Hepatocyte (in vitro differentiated cells): ENCODE measurements around the gene NDUFB7. TPM values are rescaled to one million over a fixed set of nuclear protein-coding genes. Genes with fewer than 3 reads are reported as not detected.
"Not testable (repeated sequence)": the region's sequence is repeated elsewhere in the genome, so short reads cannot be mapped to it uniquely, and the experiment has no call there.

ENCODE experiments used
- DNase-seq: peaks from one replicate; pipeline ENCODE4 v3.0.0-alpha.2; 2016; ENCODE audit warnings: low spot score
- H2AFZ ChIP-seq: fragments of 200-600 bp; sonication (generic); 2 replicates; pipeline ENCODE4 v1.6.0; 2016; ENCODE audit warnings: antibody characterized with exemption, mild to moderate bottlenecking
- H3K27ac ChIP-seq: fragments of 200-600 bp; sonication (generic); 2 replicates; pipeline ENCODE4 v1.5.1; 2016; ENCODE audit warnings: mild to moderate bottlenecking
- H3K27me3 ChIP-seq: fragments of 200-600 bp; sonication (generic); 2 replicates; pipeline ENCODE4 v1.6.1; 2016
- H3K36me3 ChIP-seq: fragments of 200-600 bp; sonication (generic); replicated peaks from 2 replicates; pipeline ENCODE4 v1.5.1; 2016; ENCODE audit warnings: low read depth; ENCODE audit not compliant: insufficient read depth
- H3K4me1 ChIP-seq: fragments of 200-600 bp; sonication (generic); 2 replicates; pipeline ENCODE4 v1.5.1; 2016; ENCODE audit warnings: mild to moderate bottlenecking, moderate library complexity; ENCODE audit not compliant: insufficient read depth
- H3K4me2 ChIP-seq: fragments of 200-600 bp; sonication (generic); 2 replicates; pipeline ENCODE4 v1.6.0; 2016
- H3K4me3 ChIP-seq: fragments of 200-600 bp; sonication (generic); 2 replicates; pipeline ENCODE4 v1.5.1; 2016; ENCODE audit warnings: mild to moderate bottlenecking
- H3K79me2 ChIP-seq: fragments of 200-600 bp; sonication (generic); 2 replicates; pipeline ENCODE4 v1.6.0; 2017; ENCODE audit warnings: mild to moderate bottlenecking
- H3K9me2 ChIP-seq: fragments of 200-600 bp; sonication (generic); replicated peaks from 2 replicates; pipeline ENCODE4 v1.6.0; 2017; ENCODE audit warnings: mild to moderate bottlenecking; ENCODE audit not compliant: insufficient read depth
- H3K9me3 ChIP-seq: fragments of 200-600 bp; sonication (generic); 2 replicates; pipeline ENCODE4 v1.5.1; 2016; ENCODE audit warnings: low read depth, mild to moderate bottlenecking
- H4K20me1 ChIP-seq: fragments of 200-600 bp; sonication (generic); 2 replicates; pipeline ENCODE4 v1.6.0; 2016; ENCODE audit warnings: mild to moderate bottlenecking; ENCODE audit not compliant: insufficient read depth, poor library complexity, severe bottlenecking
- CTCF ChIP-seq: fragments of 200-600 bp; sonication (generic); IDR thresholded peaks from 2 replicates; pipeline ENCODE4 v1.5.1; 2016; ENCODE audit warnings: antibody characterized with exemption, mild to moderate bottlenecking; ENCODE audit not compliant: poor library complexity
- EZH2 ChIP-seq: fragments of 200-600 bp; sonication (generic); IDR thresholded peaks from 2 replicates; pipeline ENCODE4 v1.6.1; 2016; ENCODE audit warnings: antibody characterized with exemption, mild to moderate bottlenecking, borderline replicate concordance
- EZH2phosphoT487 ChIP-seq: fragments of 200-600 bp; sonication (generic); IDR thresholded peaks from one replicate; pipeline ENCODE4 v1.6.1; 2018; ENCODE audit warnings: antibody characterized with exemption, mild to moderate bottlenecking, low read depth, moderate library complexity; ENCODE audit not compliant: unreplicated experiment, severe bottlenecking
- WGBS: methylation state at CpG from one replicate; pipeline ENCODE4 v1.1.6; 2016; ENCODE audit warnings: low lambda C conversion rate; ENCODE audit errors: missing lambda C conversion rate; 5-methylcytosine and 5-hydroxymethylcytosine counted together
- polyA plus RNA-seq: library from polyadenylated mRNA; unstranded; fragments of >200 nt; fragmentation: Nextera tagmentation; extraction: Ambion mirVana; gene quantifications from 2 replicates; pipeline ENCODE4 v1.2.1, GENCODE V29; 2016
- total RNA-seq: library from RNA; depleted of rRNA; stranded (reverse); fragments of >200 nt; gene quantifications from 2 replicates; pipeline ENCODE4 v1.2.3, GENCODE V29; 2014

NDUFB7 gene
- total and polyA plus RNA-seq, 2 experiments from 2014 or later = 201 to 354 TPM

GRCh38 chr19:14599548-14600147 is 27.8 kb upstream of the NDUFB7 start:
- Histone ChIP-seq H3K4me1 (no peaks in the 10 kb centered on the region), H3K27ac (no peak overlapping the region), H3K9me2 (no peaks in the 10 kb centered on the region), H3K79me2 (no peaks in the 10 kb centered on the region), H2AFZ (no peak overlapping the region), H3K4me2 (no peak overlapping the region), H3K4me3 (no peak overlapping the region), H3K9me3 (no peaks in the 10 kb centered on the region), H4K20me1 (no peaks in the 10 kb centered on the region), H3K36me3 (no peaks in the 10 kb centered on the region), H3K27me3 (no peaks in the 10 kb centered on the region)
- DNase-seq = no peak
- TF ChIP-seq CTCF (no peak), EZH2phosphoT487 (no peak), EZH2 (no peak)
- 80% methylated on average over 8 of the region's 8 CpGs for WGBS

- no peaks in the 10 kb centered on the region for H3K4me1 ChIP-seq
- no peaks in the 10 kb centered on the region for H4K20me1 ChIP-seq
- no peak overlapping the region for H3K4me3 ChIP-seq
- TF ChIP-seq EZH2phosphoT487 (no peak), CTCF (no peak), EZH2 (no peak)
- no peak overlapping the region for H2AFZ ChIP-seq
- no peaks in the 10 kb centered on the region for H3K27me3 ChIP-seq
- H3K4me2 ChIP-seq = no peak overlapping the region
- no peak for DNase-seq
- no peaks in the 10 kb centered on the region for H3K36me3 ChIP-seq
- H3K79me2 ChIP-seq = no peaks in the 10 kb centered on the region
- 68% methylated on average over 3 of the region's 3 CpGs for WGBS
- no peaks in the 10 kb centered on the region for H3K9me2 ChIP-seq
- no peaks in the 10 kb centered on the region for H3K9me3 ChIP-seq
- H3K27ac ChIP-seq = no peak overlapping the region
These were observed 23.7 kb upstream of the NDUFB7 start for GRCh38 chr19:14595558-14595957.

- not testable (repeated sequence) for H3K27ac ChIP-seq, H3K4me2 ChIP-seq, H3K9me3 ChIP-seq, H4K20me1 ChIP-seq, H3K36me3 ChIP-seq, DNase-seq, H3K27me3 ChIP-seq, H3K9me2 ChIP-seq, H3K4me1 ChIP-seq, H2AFZ ChIP-seq, H3K79me2 ChIP-seq, H3K4me3 ChIP-seq
- WGBS = 64% methylated on average over 3 of the region's 4 CpGs
These were observed 17.6 kb upstream of the NDUFB7 start for GRCh38 chr19:14589433-14589832.

GRCh38 chr19:14585187-14585586 is 13.3 kb upstream of the NDUFB7 start:
- H3K4me2 ChIP-seq, H3K27ac ChIP-seq, H3K9me3 ChIP-seq, H3K4me1 ChIP-seq, H4K20me1 ChIP-seq, DNase-seq, H3K4me3 ChIP-seq, H3K27me3 ChIP-seq, H3K9me2 ChIP-seq, H2AFZ ChIP-seq, H3K36me3 ChIP-seq, H3K79me2 ChIP-seq: not testable (repeated sequence)
- 61% methylated on average over 3 of the region's 3 CpGs for WGBS

GRCh38 chr19:14584372-14584771 is 12.5 kb upstream of the NDUFB7 start:
- not testable (repeated sequence) for H3K36me3 ChIP-seq, H3K4me2 ChIP-seq, H3K4me1 ChIP-seq, H3K4me3 ChIP-seq, H3K27ac ChIP-seq, H4K20me1 ChIP-seq, H2AFZ ChIP-seq, H3K9me2 ChIP-seq, H3K79me2 ChIP-seq, H3K9me3 ChIP-seq, DNase-seq, H3K27me3 ChIP-seq
- WGBS = 81% methylated on average over 4 of the region's 5 CpGs
